ENCODE data around the gene LRP8. TPM values are rescaled to one million over a fixed set of nuclear protein-coding genes. Genes with fewer than 3 reads are reported as not detected.

Gene LRP8
- 9.4 and 9.7 TPM in 2 replicates for total RNA-seq
- total RNA-seq (2013), result 2.5 TPM
- 5.3 and 7.8 TPM in 2 replicates for polyA plus RNA-seq
- 7.9 and 10.1 TPM in 2 replicates for polyA minus RNA-seq

DNA sequence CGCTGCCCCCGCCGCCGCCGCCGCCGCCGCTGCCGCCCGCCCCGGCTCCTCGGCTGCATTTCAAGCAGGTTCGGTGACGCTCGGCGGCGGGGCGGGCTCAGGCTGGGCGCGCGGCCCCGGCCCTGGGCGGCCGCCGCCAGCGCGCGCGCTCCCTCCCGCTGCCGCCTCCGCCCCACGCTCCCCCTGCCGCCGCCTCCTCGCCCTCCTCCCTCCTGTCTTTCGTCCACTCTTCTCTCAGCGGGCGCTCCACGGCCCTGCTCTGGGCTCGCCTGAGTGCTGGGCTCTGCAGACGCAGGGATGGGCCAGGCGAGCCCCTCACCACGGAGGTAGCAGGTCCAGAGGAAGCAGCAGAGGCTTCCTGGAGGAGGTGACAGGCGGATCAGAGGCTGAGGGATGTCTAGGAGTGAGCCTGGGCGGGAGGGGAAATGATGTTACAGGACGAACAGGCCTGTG is at the start of gene LRP8:
Gene LRP8, minus strand, starts transcription at position 62 of the 453 bp plus-strand sequence. CDS start 158 bp downstream, outside the sequence.
- ChIA-PET CTCF (interaction anchor here (2.9 kb wide), 1 partner anchor 39 kb away, joined by 12 read pairs; no protein-coding TSS in a partner anchor), POLR2A (interaction anchor here (1.2 kb wide), 1 partner anchor 133 kb away, joined by 3 read pairs; no protein-coding TSS in a partner anchor)
- Mint-ChIP-seq H3K27me3 (no peaks in the 10 kb centered on the region), H3K9me3 (ENCODE audit: insufficient read depth) (no peaks in the 10 kb centered on the region), H3K4me1 (peaks cover 20% of the 10 kb centered on the region), H3K4me3 (peak within 1 kb of the TSS; percentile 97), H3K27ac (peak within 1 kb of the TSS; percentile 95)
- H3K4me2 ChIP-seq (replicated peaks; ENCODE audit: low read depth, low read length, poor library complexity, severe bottlenecking), result peak within 1 kb of the TSS; percentile 99
- no peaks in the 10 kb centered on the region for H3K9me3 ChIP-seq (ENCODE audit: control extremely low read depth in 1 of 3, control insufficient read depth in 2 of 3, insufficient read depth in 1 of 3, low read length in 2 of 3)
- peaks cover 6 to 19% of the 10 kb centered on the region in 2 donors for H3K4me1 ChIP-seq (ENCODE audit: control insufficient read depth in 2 of 2, insufficient read depth in 2 of 2, low read length in 2 of 2)
- no peaks in the 10 kb centered on the region for H3K36me3 ChIP-seq (replicated peaks in 1 of 2; ENCODE audit: control extremely low read depth in 1 of 2, control insufficient read depth in 1 of 2, extremely low read depth in 1 of 2, insufficient read depth in 2 of 2, low read length in 1 of 2)
- peaks cover 4% of the 10 kb centered on the region for H3K79me2 ChIP-seq (ENCODE audit: control insufficient read depth, insufficient read depth, low read length)
- H2AFZ ChIP-seq (ENCODE audit: insufficient read depth, low read depth, low read length, poor library complexity, severe bottlenecking), result peak within 1 kb of the TSS; percentile 94
- peak within 1 kb of the TSS; percentile 56 to 96 (median 86) for H3K4me3 ChIP-seq (ENCODE audit: control extremely low read depth in 1 of 5, extremely low read depth in 1 of 5, insufficient read depth in 1 of 5, low read depth in 2 of 5, low read length in 4 of 5)
- WGBS (ENCODE audit: insufficient coverage), result 1% methylated on average over 47 of the region's 47 CpGs
- TF ChIP-seq, protein P1, sequence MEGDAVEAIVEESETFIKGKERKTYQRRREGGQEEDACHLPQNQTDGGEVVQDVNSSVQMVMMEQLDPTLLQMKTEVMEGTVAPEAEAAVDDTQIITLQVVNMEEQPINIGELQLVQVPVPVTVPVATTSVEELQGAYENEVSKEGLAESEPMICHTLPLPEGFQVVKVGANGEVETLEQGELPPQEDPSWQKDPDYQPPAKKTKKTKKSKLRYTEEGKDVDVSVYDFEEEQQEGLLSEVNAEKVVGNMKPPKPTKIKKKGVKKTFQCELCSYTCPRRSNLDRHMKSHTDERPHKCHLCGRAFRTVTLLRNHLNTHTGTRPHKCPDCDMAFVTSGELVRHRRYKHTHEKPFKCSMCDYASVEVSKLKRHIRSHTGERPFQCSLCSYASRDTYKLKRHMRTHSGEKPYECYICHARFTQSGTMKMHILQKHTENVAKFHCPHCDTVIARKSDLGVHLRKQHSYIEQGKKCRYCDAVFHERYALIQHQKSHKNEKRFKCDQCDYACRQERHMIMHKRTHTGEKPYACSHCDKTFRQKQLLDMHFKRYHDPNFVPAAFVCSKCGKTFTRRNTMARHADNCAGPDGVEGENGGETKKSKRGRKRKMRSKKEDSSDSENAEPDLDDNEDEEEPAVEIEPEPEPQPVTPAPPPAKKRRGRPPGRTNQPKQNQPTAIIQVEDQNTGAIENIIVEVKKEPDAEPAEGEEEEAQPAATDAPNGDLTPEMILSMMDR (IDR thresholded peaks at IDR 0.05), result no peak
- no peak for TF ChIP-seq EZH2 (IDR thresholded peaks at IDR 0.05; ENCODE audit: borderline replicate concordance, insufficient read depth, low read depth, low read length, poor library complexity, severe bottlenecking)
- ATAC-seq (ENCODE audit: low read depth) (peak; percentile 48), DNase-seq (peak; percentile 84)
- intact Hi-C loops (cut with micrococcal nuclease), result loop anchor here (5.0 to 10.0 kb wide), 3 partner anchors 313 to 961 kb away; partner anchors contain the start of genes CC2D1B and YIPF1
- peak within 1 kb of the TSS; percentile 18 to 25 for H3K27ac ChIP-seq (ENCODE audit: low read length in 2 of 2)
- peak within 1 kb of the TSS; percentile 77 for H3K9ac ChIP-seq (ENCODE audit: low read length)
- no peaks in the 10 kb centered on the region for H3K27me3 ChIP-seq (replicated peaks in 1 of 4; ENCODE audit: control extremely low read depth in 1 of 4, control insufficient read depth in 3 of 4, insufficient read depth in 4 of 4, low read length in 3 of 4)
- H4K20me1 ChIP-seq (ENCODE audit: control insufficient read depth, insufficient read depth, low read length, poor library complexity, severe bottlenecking), result no peaks in the 10 kb centered on the region

DNA sequence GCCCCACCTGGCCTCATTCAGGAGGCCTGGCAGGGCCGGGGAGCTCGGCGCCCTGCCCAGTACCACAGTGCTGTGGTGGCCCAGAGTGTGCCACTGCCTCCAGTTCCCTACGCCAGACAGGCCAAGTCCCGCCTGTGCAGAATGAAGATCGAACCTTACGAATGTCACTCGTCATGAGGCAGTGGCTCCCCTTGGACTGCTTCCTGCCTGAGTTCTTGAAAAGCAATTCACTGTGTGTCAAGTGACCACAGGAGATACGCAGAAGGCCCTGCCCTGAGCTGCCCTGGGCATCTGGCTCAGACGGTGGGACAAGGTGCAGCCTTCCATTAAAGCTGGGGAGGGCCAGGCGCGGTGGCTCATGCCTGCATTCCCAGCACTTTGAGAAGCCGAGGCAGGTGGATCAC is 49.6 kb upstream of the LRP8 start:
- ChIA-PET CTCF (no interaction called here), POLR2A (no interaction called here)

More for the DNA sequence above, 49.6 kb upstream of the LRP8 start:
- H3K9me3 ChIP-seq (ENCODE audit: control extremely low read depth in 1 of 3, control insufficient read depth in 2 of 3, insufficient read depth in 1 of 3, low read length in 2 of 3), result no peaks in the 10 kb centered on the region
- Mint-ChIP-seq H3K27me3 (peaks cover 16% of the 10 kb centered on the region), H3K27ac (no peak overlapping the region), H3K9me3 (ENCODE audit: insufficient read depth) (no peaks in the 10 kb centered on the region), H3K4me1 (no peaks in the 10 kb centered on the region), H3K4me3 (no peak overlapping the region)
- no peak for TF ChIP-seq EZH2 (IDR thresholded peaks at IDR 0.05; ENCODE audit: borderline replicate concordance, insufficient read depth, low read depth, low read length, poor library complexity, severe bottlenecking)
- TF ChIP-seq, protein P1 (IDR thresholded peaks at IDR 0.05), result no peak
- H2AFZ ChIP-seq (ENCODE audit: insufficient read depth, low read depth, low read length, poor library complexity, severe bottlenecking), result no peak overlapping the region
- 97% methylated on average over 13 of the region's 13 CpGs for WGBS (ENCODE audit: insufficient coverage)
- H3K9ac ChIP-seq (ENCODE audit: low read length), result no peak overlapping the region
- ATAC-seq (ENCODE audit: low read depth) (no peak), DNase-seq (no peak)
- H3K4me2 ChIP-seq (replicated peaks; ENCODE audit: low read depth, low read length, poor library complexity, severe bottlenecking), result no peak overlapping the region
- no peaks in the 10 kb centered on the region for H3K4me1 ChIP-seq (ENCODE audit: control insufficient read depth in 2 of 2, insufficient read depth in 2 of 2, low read length in 2 of 2)
- H3K79me2 ChIP-seq (ENCODE audit: control insufficient read depth, insufficient read depth, low read length), result no peaks in the 10 kb centered on the region
- no peak overlapping the region for H3K4me3 ChIP-seq (ENCODE audit: control extremely low read depth in 1 of 5, extremely low read depth in 1 of 5, insufficient read depth in 1 of 5, low read depth in 2 of 5, low read length in 4 of 5)
- no peak overlapping the region for H3K27ac ChIP-seq (ENCODE audit: low read length in 2 of 2)
- no peaks in the 10 kb centered on the region for H3K36me3 ChIP-seq (replicated peaks in 1 of 2; ENCODE audit: control extremely low read depth in 1 of 2, control insufficient read depth in 1 of 2, extremely low read depth in 1 of 2, insufficient read depth in 2 of 2, low read length in 1 of 2)
- no peaks in the 10 kb centered on the region for H4K20me1 ChIP-seq (ENCODE audit: control insufficient read depth, insufficient read depth, low read length, poor library complexity, severe bottlenecking)
- peaks cover 0 to 8% (median 0%) of the 10 kb centered on the region in 4 experiments for H3K27me3 ChIP-seq (replicated peaks in 1 of 4; ENCODE audit: control extremely low read depth in 1 of 4, control insufficient read depth in 3 of 4, insufficient read depth in 4 of 4, low read length in 3 of 4)
- intact Hi-C loops (cut with micrococcal nuclease), result no loop called here

Measured in B cell (primary cell).